Activated CD4-positive, alpha-beta T cell treated with anti-CD3 and anti-CD28 coated beads, Interleukin-2, amount 50 U/mL, for 16 hours (primary cell): ENCODE measurements around the gene FADS3.

Experiments
- DNase-seq: peaks from one replicate; pipeline ENCODE4 v3.0.0-alpha.2; 2020

Gene FADS3

GRCh38 chr11:61833471-61833870 lies 57.9 kb downstream of the FADS3 start:
- peak; percentile 39 for DNase-seq

- no peak for DNase-seq
Measured at GRCh38 chr11:61832754-61833153, 58.6 kb downstream of the FADS3 start.

GRCh38 chr11:61832207-61832606 lies 59.1 kb downstream of the FADS3 start:
- no peak for DNase-seq

DNA sequence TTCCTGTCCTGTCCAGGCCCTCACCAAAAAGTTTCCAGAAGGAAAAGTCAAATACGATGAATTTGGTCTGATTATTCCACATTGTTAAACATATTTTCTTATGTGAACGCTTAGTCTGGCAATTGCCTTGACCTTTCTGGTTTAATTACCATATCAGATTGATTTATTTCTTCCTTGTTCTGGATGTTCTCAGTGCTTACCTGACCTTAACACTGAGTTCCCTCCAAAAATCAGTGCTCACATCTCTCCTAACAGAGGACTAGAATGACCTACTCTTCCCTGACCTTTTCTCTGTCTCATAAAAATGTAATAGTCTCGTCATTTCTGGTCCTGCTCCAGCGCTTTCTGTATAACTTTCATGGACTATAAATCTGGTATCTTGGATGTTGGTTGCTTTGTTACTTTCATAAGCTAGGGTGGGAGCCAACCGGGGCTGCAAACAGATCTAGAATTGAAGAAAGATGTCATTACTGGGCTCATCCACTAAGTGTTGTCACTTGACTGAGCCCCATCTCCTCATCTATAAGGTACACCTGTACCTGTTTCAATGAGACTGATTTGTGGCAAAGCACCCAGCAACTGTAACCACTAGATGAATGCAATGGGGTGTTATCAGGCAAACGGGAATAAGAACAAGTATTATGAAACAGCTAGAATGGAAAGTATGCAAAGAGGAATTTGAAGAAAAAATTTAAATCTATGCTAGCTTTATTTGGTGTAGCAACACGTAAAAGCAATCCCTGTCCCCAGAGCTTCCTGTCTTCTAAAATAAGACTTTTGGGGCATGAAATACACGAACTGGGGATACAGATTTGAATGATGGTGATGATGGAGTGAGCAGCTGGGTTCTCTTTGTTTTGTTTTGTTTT lies 60.9 kb downstream of the FADS3 start:
- no peak for DNase-seq

- no peak for DNase-seq
Measured at GRCh38 chr11:61829806-61830205, 61.5 kb downstream of the FADS3 start.

DNA sequence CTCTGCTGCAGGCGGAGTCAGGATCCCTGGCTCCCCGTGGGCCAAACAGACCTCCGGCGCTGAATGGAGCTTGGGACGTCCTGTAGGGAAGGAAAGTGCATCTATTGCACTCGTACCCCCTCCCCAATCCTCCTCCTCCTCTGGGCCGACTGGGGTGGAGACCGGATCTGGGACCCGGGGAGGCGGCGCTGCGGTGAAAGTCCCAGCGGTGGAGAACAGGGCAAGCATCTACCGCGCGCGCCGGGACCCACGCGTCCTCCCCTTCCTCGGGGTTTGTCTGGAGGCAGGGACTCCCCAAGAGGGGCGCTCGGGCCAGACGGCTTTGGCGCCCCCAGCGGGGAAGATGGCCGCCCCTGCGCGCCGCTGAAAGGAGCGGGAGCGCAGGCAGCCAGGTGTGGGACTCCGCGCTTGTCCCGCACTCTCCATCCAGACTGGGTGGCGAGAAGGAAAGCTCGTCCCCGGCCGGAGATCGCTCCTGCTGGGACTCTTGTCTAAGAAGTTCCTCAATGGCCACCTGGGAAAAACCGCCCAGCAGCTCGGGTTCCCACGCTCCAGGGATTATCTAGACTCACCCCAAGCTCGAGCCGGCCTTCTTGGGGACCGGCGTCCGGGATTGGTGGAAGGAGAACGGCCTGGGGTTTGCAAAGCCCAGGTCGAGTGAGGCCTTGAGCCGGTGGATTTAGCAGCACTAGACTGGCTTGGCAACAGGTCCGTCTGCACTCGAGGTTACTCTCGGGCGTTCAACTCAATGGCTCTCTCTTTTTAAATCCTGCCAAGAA lies 62.5 kb downstream of the FADS3 start:
- peak; percentile 62 for DNase-seq

- DNase-seq = no peak
Measured at GRCh38 chr11:61828379-61828628, 63.0 kb downstream of the FADS3 start.

GRCh38 chr11:61827571-61828378 lies 63.6 kb downstream of the FADS3 start, which contains the start of gene FADS2:
Gene FADS2, plus strand, starts transcription at chr11:61828300. Its CDS starts 91 bp downstream, at chr11:61828391.
- DNase-seq = peak; percentile 98

DNA sequence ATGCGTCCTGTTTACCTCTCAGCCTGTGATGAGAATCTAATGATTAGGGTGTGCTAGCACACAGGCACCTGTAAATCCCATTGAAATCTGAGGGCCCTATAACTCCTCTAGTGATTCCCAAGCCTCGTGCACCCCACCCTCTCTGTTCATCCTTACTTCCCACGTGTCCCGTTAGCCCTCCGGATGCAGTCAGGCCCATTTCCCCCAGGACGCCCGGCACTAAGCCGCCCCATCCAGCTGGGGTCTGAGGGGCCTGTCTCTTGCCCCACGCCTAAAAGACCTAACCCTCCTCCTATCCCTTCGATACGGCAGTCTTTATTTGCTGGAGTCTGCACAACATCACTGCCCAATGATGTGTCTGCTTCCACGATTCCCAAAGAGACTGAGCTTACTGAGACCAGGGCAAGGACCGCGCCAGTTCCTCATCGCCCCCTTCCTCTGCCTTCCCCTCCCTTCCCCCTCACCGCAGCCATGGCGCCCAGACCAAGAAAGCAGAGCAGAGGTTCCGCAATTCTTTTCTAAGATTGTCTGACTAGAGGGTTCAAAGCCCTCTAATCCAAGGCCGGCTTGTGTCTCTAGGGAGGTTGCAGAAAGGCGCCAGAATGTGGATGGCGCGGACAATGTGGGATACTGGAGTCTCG lies 64.3 kb downstream of the FADS3 start:
- DNase-seq = no peak
